Measurements from ENCODE around the gene EIF3K.

The EIF3K gene

DNA sequence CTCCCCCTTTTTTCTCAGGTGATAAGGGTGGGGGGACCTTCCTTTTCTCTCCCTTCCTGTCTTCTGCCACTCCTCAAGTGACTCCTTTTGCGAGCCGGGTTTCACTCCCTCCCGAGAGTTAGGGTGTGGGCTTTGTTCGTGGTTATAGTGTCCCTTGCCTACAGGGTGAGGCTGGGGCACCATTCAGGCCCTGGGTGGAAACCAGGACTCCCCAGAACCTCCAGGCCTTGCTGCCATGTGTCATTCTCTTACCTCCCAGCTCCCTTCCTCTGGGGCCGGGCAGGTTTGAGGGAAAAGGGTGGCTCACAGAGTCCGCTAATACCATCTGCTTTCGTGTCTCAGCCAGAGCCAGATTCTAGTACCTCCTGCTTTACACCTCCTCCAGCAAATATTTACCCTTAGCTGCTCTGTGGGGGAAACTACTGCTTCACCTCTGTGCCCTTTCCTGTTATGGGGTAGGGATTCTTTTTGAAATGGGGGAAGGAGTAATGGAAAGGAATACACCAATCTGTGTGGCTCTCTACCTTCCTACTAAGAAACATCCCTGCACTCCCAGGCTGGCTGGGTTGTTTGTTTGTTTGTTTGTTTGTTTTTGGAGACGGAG is 31.3 kb downstream of the EIF3K start:
- no peak for DNase-seq (ENCODE audit: low read depth)

DNA sequence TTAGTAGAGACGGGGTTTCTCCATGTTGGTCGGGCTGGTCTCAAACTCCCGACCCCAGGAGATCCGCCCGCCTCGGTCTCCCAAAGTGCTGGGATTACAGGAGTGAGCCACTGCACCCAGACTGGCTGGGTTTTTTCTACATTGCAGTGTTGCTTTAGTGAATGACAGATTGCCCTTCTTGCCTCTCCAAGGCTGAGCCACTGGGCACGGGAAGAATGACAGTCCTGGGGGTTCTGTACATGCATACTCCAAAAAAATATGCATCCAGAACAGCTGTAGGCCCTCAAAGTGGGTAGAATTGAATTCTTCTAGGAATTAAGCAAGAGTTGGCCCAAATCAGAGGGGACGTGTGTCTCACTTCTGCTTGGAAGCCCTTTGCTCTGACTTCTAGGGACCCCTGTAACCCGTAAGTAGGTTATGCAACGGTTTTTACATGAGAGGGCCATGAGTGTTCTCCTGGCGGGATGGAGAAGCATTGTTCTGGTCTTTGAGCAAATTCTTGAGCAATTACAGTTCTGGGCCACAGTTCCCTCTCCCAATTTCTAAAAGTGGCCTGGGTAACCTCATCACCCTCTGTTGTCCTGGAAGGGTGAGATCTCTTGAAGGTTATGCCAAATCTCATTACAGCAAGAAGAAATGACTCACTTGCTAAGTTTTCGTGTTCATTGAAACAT is 32.1 kb downstream of the EIF3K start:
- DNase-seq (ENCODE audit: low read depth) = no peak

DNA sequence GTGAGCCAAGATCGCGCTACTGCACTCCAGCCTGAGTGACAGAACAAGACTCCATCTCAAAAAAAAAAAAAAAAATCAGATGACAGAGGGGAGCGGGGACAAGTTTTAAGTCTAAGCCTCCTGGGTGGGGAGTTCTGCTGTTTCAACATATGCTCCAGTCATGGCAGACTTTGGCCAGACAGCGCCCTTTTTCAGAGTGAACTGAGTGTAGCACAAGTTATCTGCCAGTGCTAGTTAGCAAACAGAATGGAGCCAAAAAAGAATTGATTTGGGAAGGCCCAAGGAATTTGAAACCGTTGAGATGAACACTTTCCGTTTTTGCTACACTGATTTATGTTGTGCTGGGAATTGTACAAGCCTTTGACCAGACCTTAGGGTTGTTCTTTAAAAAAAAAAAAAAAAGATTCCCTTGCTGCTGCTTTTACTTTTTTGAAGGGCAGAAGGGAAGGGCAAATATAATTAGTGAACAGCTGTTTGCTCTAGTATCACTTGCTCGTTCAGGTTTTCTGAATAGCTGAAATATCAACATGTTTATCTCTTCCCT is 34.1 kb downstream of the EIF3K start:
- DNase-seq (ENCODE audit: low read depth) = no peak

DNA sequence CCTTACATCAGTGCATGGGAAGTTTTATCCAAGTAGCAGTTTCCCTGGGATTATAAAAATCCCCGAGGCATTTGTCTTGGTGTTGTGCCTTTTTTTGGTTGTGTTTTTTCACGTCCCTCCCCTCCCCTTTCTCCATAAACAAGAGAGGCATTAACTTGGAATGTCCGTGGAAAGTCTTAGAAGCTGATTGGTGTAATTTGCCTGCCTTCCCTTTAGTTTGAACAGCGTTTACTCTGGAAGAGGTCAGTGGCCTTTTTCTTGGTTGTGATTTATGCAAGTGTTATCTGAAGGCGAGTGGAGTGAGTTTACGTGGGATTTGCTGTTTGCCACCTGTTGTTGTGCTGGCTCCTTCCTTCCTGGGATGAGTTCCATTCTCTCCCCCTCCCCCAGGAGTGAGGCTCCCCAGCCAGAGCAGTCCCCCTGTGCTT is 35.7 kb downstream of the EIF3K start:
- no peak for DNase-seq (ENCODE audit: low read depth)

DNA sequence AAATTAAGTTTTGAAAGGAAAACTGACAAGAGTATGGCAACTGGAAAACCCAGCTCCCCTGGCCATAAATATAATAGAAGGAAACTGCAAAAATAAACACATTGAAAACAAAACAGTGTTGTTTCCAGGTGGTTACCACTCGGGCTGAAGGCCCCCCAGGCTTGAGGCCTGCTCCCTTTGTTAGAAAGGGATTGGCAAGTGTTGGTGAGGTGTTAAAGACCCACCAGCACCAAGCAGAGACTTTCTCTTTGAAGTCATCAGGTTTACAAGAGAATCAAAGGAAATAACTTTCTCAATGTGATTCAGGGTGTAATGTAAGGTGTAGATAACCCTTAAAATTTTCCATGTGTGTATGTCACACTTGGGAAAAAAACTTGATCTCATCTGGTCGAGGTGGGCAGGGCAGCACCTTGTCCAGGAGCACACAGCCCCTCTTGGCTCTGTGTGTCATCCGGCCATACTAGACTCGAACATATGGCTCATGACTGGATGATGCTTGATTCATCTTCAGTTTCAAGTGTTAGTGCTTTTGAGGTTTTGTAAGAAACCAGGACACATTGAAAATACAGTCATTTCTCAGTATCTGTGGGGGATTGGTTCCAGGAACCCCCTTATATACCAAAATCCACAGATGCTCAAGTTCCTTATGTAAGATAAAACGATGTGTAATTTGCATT is 36.3 kb downstream of the EIF3K start:
- no peak for DNase-seq (ENCODE audit: low read depth)

DNA sequence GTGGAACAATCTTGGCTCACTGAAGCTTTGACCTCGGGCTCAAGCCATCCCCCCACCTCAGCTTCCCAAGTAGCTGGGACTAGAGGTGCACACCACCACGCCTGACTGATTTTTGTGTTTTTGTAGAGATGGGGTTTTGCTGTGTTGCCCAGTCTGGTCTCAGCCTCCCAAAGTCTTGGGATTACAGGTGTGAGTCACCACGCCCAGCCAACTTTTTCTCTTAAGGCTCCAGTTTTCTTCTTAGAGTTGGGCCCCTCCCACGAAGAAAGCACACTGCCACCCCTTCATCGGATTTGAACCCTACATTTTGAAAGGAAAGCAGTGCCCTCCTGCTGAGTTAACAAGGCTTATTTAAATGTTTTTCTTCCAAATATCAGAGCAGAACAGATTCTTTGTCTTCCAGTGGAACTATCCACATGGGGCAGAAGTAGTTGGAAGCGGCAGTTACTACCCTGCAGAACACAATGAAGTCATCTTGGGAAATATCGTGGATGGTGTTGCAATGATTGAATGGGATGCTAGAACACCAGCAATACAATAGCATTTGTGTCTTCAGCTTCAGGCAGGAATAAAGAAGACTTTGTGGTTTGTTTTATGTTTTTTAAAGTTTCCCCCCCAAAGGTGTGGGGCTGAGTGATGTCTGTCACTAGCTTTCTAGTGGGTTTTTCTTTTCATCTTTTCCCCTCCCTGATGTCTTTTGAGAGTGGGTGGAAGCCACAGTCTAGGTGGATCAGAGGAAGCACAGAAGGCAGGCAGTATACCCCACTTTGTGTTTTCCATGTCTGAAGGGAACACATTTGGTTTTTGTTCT is 37.4 kb downstream of the EIF3K start:
- DNase-seq (ENCODE audit: low read depth) = no peak

DNA sequence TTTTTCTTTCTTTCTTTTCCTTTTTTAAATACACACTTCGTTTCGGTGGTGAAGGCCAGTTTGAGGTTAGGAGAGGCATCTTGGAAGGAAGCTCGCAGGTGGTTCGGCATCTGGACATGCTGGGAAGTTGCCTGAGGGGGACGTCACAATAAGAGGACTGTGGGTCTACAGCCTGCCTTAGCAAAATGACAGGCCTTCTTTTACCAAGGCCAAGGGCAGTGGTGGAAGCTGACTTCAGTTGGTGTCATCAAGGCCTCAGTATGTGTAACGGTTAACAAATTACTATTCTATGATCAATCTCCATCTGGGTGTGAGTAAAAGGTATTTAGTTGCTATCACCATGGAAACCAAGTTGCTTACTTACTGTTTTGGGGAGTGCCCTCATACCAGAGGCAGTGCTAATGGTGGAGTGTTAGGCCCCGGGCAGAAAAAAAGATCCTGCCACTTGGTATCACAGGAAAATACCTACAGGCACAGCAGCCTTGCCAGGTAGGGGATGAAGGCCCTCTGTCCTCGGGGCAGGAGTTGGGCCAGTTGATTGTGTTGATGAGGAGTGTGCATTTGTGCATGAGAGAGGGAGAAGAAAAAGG is 38.7 kb downstream of the EIF3K start:
- DNase-seq (ENCODE audit: low read depth) = no peak

DNA sequence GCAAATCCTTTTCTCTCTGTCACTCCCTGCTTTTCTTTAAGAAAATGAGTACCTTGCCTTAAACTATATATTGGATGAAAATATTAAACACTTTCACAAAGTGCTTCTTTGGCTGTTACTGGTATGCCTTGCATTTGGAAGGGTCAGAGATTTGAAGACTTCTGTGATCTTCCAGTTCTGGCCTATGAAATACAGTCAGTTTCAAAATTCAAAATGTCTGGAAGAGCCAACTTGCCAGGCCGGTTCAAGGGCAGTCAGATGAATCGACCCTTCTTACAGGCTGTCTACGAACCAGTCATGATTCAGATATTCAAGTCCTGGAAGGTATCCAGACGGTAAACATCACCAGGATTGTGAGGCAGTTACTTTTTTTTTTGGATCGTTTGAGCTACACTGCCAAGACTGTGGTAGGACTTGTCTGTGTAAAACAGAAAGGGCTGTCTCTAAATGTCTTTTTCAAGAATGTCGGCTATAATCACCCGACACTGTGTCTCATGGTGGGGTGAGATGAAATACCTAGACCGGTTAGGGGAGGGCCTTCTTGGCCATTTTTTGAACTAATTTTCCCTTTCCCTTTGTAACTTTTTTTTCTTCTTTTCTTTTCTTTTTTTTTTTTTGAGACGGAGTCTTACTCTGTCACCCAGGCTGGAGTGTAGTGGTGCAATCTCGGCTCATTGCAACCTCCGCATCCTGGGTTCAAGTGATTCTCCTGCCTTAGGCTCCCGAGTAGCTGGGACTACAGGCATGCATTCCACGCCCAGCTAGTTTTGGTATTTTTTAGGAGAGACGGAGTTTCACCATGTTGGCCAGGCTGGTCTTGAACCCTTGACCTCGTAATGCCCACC is 39.7 kb downstream of the EIF3K start:
- no peak for DNase-seq (ENCODE audit: low read depth)

DNA sequence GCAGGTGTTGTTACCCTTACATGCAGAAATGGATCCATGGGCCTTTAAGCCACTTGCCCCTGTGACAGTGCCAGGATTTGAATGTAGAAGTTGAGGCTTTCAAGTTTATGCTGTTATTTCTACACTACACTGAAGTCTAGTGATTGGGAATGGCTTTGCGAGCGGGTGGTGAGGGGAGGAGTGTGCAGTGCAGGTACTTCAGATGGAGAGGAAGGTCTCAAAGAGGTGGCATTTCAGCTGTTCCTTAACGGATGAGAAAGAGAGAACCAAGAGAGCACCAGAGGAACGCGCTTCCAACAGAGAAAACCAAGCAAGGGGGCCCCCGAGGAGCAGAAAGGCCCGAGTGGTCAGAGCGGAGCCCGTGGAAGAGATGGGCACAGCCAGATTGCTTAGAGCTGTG is 41.7 kb downstream of the EIF3K start:
- no peak for DNase-seq (ENCODE audit: low read depth)

DNA sequence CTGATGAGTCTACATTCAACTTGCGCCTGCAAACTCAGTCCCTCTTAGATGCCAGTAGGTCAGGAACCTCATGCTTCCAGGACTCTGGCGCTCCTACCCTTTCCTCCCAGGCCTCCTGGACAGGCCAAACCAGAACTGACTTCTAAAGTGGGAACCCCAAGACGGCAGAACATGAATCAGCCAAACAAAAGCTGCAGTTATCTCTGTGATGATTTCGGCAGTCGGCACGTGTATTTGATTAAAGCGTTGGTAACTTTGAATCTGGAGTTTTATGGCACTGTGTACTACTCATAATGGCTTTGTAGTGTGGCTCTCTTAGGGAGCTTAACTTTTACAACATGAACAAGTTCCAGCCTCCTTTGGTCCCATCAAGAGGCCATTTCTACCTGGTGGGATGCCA is 42.1 kb downstream of the EIF3K start:
- no peak for DNase-seq (ENCODE audit: low read depth)

DNA sequence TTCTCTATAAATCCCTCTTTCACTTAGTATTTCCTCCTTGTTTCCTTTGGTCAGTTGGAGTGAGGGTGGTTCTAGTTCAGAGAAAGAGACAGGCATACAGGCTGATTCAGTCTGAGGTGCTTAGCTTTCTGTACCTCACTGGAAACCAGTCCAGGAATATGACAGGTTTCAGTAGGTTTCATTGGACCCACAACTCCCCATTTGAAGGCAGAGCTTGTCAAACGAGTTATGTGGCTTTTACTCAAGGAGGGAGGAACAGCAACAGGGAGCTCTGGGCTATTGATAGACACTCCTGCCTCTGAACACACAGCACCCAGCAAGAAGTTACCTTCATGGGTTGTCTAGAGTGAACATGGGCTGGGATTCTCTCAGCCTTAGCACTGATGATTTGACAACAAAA is 43.0 kb downstream of the EIF3K start:
- DNase-seq (ENCODE audit: low read depth) = no peak

DNA sequence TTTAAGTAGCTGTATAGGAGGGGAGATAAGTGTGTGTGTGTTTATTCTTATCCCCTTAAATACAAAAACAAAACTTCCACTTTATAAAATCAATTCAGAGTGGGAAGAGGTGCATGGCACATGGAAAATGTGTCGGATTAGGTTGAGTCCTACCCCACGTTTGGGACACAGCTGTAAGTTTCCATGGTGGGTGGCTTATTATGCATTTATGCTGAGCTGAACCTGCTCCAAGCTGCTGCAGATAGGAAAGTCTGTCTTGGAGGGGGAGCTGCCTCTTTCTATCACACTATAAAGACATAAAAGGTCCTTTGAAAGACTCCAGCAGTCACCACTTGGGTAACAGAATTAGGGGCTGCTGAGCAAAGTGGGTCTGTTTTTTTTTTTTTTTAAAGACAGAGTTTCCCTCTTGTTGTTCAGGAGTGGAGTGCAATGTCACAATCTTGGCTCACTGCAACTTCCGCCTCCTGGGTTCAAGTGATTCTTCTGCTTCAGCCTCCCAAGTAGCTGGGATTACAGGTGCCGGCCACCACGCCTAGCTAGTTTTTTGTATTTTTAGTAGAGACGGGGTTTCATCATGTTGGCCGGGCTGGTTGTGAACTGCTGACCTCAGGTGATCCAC is 43.7 kb downstream of the EIF3K start:
- DNase-seq (ENCODE audit: low read depth) = no peak

DNA sequence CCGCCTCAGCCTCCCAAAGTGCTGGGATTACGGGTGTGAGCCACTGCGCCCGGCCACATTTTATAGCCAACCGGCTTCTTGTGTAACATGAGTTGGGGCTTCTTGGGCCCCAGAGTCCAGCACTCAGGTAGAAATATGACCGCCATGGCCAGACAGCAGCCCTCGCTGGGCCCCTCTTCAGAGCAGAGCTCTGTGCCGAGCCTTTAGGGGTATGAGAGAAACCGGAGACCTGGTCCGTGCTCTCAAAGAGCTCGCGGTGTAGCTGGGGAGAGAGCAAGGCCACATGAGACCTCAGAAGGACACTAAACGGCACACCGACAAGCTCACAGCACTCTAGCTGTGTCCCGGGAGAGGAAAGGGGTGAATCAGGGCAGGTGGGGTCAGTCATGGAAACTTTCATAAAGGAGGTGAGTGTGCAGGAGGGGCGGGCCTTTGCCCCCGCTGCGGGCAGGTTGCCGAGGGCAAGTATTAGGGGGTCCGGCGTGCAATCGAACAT is 44.2 kb downstream of the EIF3K start:
- DNase-seq (ENCODE audit: low read depth) = no peak

DNA sequence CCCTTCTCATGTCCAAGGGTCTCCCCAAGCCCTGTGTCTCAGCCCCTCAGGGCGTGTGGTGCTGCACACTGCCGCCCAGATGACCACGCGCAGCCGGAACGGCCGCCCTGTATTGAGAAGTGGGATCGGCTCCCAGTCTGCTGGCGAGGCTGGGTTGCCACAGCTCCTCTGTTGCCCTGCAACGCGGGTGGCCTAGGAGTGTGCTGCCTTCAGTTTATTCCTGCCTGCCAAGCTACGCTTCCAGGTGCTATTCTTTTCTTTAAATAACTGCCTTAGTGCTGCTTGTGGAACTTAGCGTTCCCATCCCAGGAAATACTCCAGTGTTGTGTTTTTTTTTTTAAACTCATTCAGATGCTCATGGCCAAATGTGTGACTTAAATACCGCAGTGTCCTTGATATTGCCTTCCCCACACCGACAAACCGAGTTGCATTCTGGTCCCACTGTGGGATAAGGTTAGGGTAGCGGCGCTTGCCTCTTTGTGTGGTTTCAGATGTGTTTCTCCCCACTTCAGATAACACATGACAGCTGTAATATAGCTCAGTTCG is 45.0 kb downstream of the EIF3K start:
- DNase-seq (ENCODE audit: low read depth) = no peak

DNA sequence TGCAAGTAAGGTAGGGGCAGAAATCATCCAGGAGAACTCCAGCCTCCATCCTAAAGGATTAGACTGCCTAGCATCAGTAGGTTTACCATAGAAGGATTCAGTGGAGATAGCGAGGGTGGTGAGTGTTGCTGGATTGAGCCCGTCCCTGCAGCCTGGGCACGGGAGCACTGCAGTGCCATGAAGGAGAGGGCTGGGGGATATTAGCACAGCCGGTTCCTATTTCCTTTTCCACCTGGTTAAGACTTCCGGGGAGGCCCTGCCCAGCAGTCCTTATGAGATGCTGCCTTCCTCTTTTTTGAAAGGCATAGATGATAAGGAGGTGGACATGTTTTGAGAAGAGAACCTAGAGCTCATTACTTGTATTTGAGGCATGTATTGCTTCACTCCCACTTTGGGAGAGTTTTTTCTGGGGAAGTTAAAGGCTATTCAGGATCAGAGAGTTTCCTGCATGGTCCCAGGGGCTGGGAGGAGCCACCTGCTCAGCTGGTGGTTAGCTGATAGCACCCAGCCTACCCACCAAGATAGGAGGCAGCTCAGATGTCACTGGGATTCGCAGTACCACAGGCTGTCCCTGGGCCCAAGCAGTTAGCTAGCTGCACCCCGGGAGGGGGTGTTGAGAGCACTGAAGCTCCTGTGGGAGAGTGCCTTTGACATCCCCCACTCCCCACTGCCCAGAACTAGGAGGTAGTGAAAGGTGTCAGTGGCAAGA is 45.7 kb downstream of the EIF3K start:
- DNase-seq (ENCODE audit: low read depth) = no peak

DNA sequence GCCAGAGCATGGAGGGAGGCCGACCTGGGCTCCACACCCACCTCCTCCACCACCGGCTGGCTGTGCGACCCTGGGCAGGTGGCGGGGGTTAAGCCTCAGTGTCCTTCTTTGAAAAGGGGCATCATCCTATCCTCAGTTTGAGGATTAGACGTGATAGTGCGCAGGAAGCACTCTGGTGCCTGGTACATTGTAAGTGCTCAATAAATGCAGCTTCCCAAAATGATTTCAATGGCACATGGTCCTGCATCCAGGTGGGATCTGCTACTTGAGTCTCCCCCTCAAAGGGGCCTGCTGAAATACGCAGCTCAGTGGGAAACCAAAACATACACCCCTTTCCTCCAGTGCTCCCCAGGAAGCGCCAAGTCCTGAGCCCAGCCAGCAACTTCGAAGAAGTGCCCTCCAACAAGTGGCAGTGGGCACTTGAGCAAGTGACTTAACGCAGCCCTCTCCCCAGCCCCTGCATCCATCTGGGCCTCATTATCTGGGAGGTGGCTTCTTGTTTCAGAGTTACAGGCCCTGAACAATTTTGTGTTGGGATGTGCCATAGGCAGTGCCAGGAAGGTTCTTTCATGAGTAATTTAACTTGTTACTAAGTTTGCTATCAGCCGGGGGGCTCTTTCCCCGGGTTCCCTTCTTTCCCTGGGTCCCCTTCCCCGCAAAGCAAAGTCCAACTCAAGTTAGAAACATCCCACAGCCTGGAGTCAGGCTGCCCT is 46.4 kb downstream of the EIF3K start:
- DNase-seq (ENCODE audit: low read depth) = no peak

DNA sequence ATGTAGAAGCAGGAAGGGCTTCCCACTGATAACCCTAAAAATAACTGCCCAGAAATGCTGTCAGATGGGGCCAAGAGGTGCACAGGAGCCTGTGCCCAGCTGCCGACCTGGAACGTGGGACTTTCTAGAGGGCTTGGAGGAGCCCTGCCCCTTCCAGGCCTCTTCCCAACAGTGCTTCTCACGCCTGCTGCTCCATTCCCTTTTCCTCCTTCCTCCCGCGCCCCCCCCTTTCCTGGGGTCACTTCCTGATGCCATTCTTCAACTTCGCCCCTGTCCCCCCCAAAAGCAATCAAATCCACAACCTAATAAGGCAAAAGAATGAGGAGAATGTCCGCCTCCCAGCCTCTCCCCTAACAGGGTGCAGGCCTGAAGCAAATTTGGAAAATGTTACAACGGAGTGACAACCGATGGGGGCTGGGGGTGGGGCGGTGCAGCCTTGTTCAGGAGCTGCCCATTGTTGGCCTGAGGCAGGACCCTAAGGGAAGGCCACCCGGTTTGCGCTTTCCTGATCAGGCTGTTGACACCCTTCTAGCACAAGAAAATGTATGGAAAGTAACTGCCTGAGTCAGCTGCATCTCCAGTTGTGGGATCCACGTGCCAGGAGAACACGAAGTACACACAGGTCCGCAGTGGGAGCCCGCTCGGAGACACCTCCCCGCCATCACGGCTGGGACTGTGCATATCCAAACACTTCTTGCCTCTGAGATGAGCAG is 47.1 kb downstream of the EIF3K start:
- DNase-seq (ENCODE audit: low read depth) = no peak
